Posterior cingulate gyrus (tissue), 11 donors: Measurements from ENCODE around the gene MBLAC2.

ENCODE experiments used
- DNase-seq, 10 donors: peaks; one replicate each; pipeline versions ENCODE4 v3.0.0 to v3.0.0-alpha.2; 2020 to 2021; ENCODE audit warnings: mixed read lengths in 3 of 10
- intact Hi-C: fragments of 100-400 bp; cut with DNase I; formaldehyde crosslinking; loops from one replicate; pipeline ENCODE4 v1.15.1; 2023

MBLAC2 gene

DNA sequence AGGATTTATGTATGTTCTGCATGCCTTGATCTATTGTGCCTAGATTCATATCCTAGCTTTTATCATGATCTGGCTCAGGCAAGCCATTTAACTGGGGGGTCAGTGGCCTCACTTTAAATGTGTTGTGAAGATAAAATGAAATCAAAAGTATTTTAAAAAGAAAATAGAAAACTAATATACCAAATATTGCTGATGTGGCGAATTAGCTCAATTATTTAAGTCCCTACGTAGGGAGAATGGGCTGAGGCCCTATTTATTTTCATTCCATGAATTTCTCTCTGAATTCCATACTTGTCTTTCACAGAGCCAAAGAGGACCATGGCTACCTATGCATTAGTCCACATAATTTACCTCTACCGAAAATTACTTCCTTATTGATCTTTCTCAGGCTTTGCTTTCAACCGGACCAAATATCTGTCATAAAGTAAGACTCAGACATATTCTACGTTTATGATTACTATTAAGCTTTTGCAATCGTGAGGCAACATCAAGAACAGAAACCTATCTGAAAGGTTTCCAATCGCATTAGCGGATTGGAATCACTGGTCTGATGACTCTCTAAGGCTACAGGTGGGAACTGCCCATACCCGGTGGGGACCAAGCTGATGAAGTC, 1.7 kb downstream of the MBLAC2 start:
- intact Hi-C loops: no loop called here
- DNase-seq: no peak

DNA sequence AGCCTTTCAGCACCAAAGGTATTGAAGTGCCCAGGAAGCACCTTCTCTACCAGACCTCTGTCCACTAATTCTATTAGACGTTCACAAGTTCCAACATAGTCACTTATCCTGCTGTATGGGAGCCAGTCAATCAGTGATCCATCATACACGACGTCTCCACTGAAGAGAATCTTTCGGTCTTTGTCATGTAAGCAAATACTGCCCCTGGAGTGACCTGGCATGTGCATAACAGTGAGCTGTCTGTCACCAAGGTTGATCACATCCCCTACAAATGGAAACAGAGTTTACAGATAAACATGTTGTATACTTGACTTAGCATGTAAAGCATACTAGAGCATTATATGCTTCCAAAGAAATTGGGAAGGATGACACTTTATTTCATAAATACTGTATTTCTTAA, 13.3 kb downstream of the MBLAC2 start:
- DNase-seq: no peak
- intact Hi-C loops: no loop called here

DNA sequence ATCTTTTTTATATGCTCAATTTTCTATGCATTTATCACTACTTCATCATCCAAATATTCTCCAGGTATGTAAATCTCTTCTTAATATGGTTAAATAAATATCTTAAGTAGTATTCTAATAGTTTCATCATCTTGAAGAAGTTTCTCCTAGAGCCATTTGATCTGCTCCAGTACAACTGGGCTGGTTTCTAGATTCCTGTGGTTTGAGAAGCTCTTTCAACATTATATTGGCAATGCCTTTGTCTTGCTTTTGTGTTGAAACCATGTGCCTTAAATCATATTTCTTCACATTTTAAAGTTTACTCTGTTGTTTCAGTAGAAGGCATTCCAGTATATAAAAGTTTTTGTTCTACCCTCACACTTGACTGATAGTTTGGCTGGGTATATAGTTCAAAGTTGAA, 27.6 kb downstream of the MBLAC2 start:
- no peak for DNase-seq
- intact Hi-C loops: no loop called here

DNA sequence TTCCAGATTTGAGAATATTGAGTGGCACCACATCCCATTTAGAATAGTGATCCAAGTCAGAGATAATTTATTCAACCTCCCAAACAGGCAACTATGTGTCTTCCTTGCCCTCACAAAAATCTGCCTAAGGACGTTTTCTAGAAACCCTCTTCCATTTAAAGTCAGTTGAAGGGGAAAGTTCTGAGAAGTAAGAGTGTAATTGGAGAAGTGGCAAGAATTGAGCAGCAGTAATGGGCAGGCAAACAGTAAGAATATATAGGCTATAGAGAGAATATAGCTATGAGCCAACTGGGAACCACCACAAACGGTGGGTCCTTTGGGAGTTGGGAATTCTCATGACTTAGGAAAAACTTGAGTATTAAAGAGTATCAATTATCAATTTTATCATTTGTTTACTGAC, 33.9 kb downstream of the MBLAC2 start:
- no peak for DNase-seq
- intact Hi-C loops: no loop called here

DNA sequence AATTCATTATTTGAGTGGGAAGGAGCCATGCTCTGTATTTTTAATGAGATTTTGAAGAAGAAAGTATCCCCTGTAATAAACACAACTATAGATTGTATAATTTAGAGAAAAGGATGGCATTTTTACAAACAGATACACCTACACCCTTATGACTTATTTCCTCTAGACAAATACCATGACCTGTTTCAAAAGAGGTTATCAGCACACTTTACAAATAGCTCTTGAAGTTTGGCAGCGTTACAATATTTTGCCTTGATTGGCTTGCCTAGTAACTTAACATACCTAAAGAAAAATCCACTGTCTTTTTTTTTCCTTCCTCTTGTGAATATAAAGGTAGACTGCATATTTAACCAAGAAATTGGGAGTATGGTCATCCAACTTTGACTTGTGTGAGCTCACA, 36.5 kb downstream of the MBLAC2 start:
- intact Hi-C loops: loop anchor here (2.0 kb wide), 1 partner anchor 167 kb away; no protein-coding TSS in a partner anchor
- no peak for DNase-seq

DNA sequence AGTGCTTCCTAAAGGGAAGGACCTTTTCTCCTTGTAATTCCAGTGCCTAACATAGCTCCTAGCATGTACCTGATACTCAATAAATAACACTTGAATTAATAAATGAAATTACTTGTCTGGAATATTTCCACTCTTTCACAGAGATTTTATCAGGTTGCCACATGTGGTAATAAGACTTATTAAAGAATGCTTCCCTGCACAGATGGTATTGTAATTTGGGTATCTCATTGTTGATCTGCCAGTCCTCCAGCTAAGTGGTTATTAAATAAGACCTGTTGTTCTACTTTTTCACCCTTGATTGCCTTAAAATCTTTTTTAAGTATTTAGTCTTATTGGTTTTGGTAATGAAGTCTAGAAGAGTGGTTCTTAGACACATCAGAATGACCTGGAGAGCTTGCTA, 36.9 kb downstream of the MBLAC2 start:
- intact Hi-C loops: loop anchor here (2.0 kb wide), 1 partner anchor 167 kb away; no protein-coding TSS in a partner anchor
- DNase-seq: no peak

DNA sequence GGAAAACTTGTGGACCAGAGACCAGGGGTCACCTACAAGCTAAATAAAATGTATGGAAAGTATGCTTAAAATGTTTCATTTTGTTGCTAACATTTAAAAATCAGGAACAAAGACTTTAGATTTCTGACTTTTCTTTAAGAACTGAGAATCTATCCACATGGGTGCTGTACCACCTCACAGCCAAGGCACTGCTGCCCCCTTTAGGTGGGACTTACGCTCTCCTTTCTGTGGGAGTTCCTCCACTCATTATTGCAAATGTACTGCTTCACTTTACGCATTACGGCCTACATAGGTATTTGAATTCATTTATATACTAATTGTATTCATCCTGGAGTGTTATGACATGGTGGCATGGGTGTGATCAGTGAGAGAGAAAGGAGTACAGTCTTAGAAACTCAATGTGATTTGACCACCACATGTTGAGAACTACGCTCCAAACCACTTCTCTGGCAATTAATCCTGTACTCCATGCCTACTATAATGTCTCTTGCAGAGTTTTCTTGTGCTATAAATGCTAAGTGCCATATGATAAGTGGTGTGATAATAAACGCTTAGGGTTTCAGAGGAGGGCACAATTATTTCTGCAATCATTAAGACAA, 40.4 kb downstream of the MBLAC2 start:
- peak in 9 of 10 donors; percentile 39 to 95 (median 71) for DNase-seq
- intact Hi-C loops: no loop called here

DNA sequence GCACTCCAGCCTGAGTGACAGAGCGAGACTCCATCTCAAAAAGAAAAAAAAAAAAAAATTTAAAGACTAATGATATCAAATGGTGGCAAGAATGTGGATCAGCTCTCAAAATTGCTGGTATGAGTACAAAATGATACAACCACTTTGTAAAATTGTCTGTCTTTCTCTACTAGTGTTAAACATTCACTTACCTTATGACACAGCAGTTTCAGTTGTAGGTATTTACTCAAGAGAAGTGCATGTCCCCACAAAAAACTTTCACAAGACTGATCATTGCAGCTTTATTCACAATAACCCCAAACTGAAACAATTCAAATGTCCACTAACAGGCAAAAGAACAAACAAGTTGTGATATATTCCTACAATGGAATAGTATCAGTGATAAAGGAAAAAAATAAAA, 50.3 kb downstream of the MBLAC2 start:
- intact Hi-C loops: no loop called here

DNA sequence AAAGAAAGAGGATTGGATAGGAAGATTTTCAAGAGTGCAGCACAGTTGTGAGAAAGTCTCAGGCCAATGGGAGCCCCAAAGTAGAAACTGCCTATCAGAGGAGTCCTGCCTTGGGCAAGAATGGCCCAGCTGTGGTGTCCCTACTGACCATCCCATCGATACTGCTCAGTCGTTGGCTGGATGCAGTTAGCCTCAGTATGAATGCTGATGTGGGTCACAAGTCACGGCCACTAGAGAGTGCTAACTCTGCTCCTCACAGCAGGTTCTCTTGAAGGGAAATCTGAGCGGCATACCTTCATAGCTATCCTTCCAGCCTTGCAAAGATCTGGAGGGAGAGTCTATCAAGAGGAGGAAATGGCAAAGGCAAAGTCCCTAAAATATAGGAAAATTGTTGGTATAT, 53.4 kb downstream of the MBLAC2 start:
- intact Hi-C loops: no loop called here
- peak in 1 of 10 donors; percentile 65 for DNase-seq

More for the DNA sequence above, 50.3 kb downstream of the MBLAC2 start:
- DNase-seq: no peak

DNA sequence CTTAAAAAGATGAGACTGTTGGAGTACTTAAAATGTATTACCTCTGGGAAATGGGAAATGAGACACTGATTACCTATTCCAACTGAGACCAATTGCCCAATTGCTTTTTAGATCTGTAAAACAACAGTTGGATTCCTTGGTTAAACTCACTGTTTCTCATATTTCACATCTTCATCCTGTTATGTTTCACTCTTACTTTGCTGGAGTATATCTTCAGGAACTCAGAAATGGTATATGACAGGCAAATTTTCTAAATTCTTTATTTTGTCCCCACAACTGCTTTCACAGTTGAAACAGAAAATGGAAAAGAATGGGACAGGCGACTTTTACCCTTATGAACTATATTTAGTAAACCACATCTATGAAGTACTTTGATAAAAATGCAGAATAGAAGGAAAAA, 56.4 kb downstream of the MBLAC2 start:
- intact Hi-C loops: no loop called here
- DNase-seq: no peak

DNA sequence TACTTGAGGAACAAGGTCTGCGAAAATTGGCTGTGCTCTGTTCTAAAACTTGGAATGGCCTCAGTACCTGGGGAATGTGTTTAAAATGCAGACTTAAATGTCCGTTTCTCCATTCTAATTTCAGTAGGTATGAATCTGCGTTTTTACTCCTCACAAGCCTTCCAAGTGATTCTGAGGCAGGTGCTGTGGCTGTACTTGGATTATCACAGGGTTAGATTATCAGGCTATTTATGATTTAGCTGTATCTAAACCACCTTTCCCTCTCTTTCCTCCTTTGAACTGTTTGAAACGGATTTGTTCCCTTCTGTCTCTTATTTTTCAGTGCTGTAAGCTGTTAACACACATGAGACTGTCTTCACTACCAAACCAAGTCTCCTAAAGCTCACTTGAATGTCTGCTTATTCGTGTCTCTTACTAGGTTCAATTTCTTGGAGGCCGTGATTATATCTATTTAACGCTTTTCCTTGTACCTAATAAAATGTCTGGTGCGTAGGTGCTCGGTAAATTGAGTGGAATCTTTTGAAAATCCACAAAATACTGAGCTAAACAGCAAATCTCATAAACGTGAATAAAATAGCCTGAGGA, 64.3 kb downstream of the MBLAC2 start:
- intact Hi-C loops: loop anchor here (1.0 to 2.0 kb wide), 2 partner anchors 65 to 119 kb away; partner anchors contain the start of genes LYSMD3, MBLAC2 and POLR3G
- DNase-seq: no peak

DNA sequence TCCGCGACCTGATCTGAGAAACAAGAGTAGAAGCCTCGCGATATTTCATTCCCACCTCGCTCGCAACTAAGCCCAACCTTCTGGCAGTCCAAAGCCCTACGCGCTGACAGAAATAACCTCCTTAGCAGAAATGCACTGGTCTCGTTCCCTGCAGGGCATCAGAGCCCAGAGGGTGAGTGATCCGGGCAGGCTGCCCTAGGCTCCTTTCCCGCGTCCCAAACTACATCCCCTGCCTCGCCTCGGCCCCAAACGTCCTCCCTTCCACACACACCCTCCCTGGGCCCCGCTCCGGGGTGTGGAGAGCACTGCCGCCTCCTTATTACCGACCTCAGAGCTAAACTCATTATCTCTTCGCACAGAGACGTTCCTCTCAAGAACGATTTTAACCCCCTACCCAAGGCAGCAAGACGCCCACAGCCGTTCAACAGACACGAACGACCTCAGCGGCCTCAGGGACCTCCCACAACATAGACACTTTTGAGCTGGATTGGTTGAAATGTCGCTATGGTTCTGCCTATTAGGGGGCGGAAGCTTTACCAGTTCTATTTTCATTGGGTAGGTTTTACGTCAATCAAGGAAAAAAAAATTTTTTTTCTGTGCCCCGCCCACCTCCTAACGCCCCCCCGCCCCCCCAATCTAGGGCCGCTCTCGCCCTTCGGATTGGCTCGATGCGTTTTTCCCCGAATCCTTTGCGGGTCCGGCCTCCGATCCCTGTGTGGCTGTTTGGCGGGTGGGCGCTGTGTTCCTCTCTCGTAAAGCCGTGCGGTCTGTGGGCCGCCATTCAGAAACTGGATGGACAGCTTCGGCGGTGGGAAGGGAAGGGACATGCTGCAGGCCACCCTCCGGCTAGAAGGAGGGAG, 65.0 kb downstream of the MBLAC2 start, which contains the start of gene CETN3:
TSS of gene CETN3 (minus strand) at position 439 of the 860 bp plus-strand sequence. CDS start at position 344, 95 bp downstream.
- DNase-seq: peak; percentile 91 to 99 (median 94)
- intact Hi-C loops: loop anchor here (1.0 to 2.0 kb wide), 2 partner anchors 65 to 120 kb away; partner anchors contain the start of genes LYSMD3, MBLAC2 and POLR3G

DNA sequence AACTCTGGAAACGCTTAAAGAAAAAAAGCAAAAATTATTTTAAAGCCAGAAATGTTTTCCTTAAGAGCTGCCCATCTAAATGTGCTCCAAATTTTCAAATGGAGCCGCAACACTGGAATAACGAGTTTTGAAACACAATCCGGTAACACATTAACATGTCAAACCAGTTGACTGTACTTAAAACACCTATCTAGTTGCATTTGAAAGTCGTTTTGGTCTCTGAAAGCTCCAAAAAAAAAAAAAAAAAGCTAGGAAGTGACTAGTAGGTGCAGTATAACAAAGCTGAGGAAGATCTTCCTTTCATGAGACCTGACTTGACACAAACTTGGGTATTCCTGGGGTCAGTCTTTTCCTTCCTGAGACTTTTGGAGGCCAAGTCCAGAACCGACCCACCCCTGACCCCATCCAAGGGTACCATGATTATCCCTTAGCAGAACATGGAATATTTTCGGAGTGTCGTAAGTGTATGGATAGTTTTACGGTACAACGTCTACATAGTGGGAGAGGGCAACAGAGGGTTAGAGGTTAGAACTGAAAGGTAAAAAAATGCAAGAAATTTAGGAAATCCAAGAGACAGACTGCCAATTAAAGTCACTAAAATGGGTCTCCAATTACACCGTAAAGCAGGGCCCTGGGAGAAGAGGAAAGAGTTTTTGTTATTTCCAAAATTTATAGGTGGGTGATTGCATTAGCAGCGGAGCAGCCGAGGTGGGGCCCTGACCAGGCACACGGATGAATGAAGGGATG, 65.8 kb downstream of the MBLAC2 start:
- intact Hi-C loops: no loop called here
- DNase-seq: no peak
